Neuronal stem cell (in vitro differentiated cells): ENCODE measurements around the gene MACROD1.

ENCODE experiments used
- DNase-seq: peaks from one replicate; pipeline ENCODE4 v3.0.0-alpha.2; 2013; ENCODE audit warnings: low spot score
- H2AFZ ChIP-seq: one replicate; pipeline ENCODE4 v1.6.1; 2013; ENCODE audit warnings: mild to moderate bottlenecking, low read length, inconsistent platforms
- H2AK5ac ChIP-seq: 2 replicates; pipeline ENCODE4 v1.6.1; 2013; ENCODE audit warnings: low read depth, mild to moderate bottlenecking, inconsistent platforms, low read length, moderate library complexity, mixed read lengths
- H2BK120ac ChIP-seq: 2 replicates; pipeline ENCODE4 v1.6.1; 2013; ENCODE audit warnings: low read depth, mild to moderate bottlenecking, inconsistent platforms, low read length, moderate library complexity, mixed read lengths
- H2BK12ac ChIP-seq: one replicate; pipeline ENCODE4 v1.6.1; 2013; ENCODE audit warnings: low read length, inconsistent platforms
- H2BK15ac ChIP-seq: 2 replicates; pipeline ENCODE4 v1.6.1; 2013; ENCODE audit warnings: mild to moderate bottlenecking, low read length, inconsistent platforms, mixed read lengths
- H2BK5ac ChIP-seq: one replicate; pipeline ENCODE4 v1.6.1; 2013; ENCODE audit warnings: inconsistent platforms, mild to moderate bottlenecking, low read length, moderate library complexity
- H3K14ac ChIP-seq: one replicate; pipeline ENCODE4 v1.6.1; 2013; ENCODE audit warnings: low read length, inconsistent platforms
- H3K18ac ChIP-seq: 2 replicates; pipeline ENCODE4 v1.6.1; 2013; ENCODE audit warnings: low read length, inconsistent platforms
- H3K23ac ChIP-seq: 2 replicates; pipeline ENCODE4 v1.6.1; 2013; ENCODE audit warnings: low read depth, mild to moderate bottlenecking, mixed read lengths, low read length, inconsistent platforms; ENCODE audit not compliant: poor library complexity
- H3K27ac ChIP-seq: replicated peaks from 3 replicates; pipeline ENCODE4 v1.5.1; 2013; ENCODE audit warnings: low read length, inconsistent platforms
- H3K27me3 ChIP-seq, 3 experiments: 2 replicates each; pipeline ENCODE4 v1.6.1; 2013; ENCODE audit warnings: low read length in 3 of 3, mild to moderate bottlenecking in 2 of 3, inconsistent platforms in 1 of 3, low read depth in 1 of 3, mixed read lengths in 1 of 3, moderate library complexity in 1 of 3; ENCODE audit not compliant: control insufficient read depth in 3 of 3, insufficient read depth in 3 of 3
- H3K36me3 ChIP-seq, 2 donors: replicated peaks in 1 of 2; 2 replicates each; pipeline ENCODE4 v1.6.1; 2013; ENCODE audit warnings: low read length in 2 of 2; ENCODE audit not compliant: control insufficient read depth in 2 of 2, insufficient read depth in 2 of 2
- H3K4ac ChIP-seq: 2 replicates; pipeline ENCODE4 v1.6.1; 2013; ENCODE audit warnings: inconsistent platforms, mild to moderate bottlenecking, low read length, moderate library complexity
- H3K4me1 ChIP-seq, 2 donors: 1 replicate in 1 of 2; 2 replicates in 1 of 2; pipeline ENCODE4 v1.6.1; 2013; ENCODE audit warnings: low read length in 2 of 2, low read depth in 1 of 2; ENCODE audit not compliant: control insufficient read depth in 2 of 2, insufficient read depth in 1 of 2
- H3K4me2 ChIP-seq: one replicate; pipeline ENCODE4 v1.6.1; 2013; ENCODE audit warnings: mild to moderate bottlenecking, low read length, inconsistent platforms; ENCODE audit not compliant: insufficient read depth, poor library complexity, severe bottlenecking
- H3K4me3 ChIP-seq, 2 donors: 2 replicates each; pipeline ENCODE4 v1.5.1; 2013; ENCODE audit warnings: low read length in 2 of 2, mild to moderate bottlenecking in 2 of 2, inconsistent platforms in 1 of 2, moderate library complexity in 1 of 2
- H3K79me1 ChIP-seq: one replicate; pipeline ENCODE4 v1.6.1; 2013; ENCODE audit warnings: low read depth, mild to moderate bottlenecking, inconsistent platforms, low read length, moderate library complexity
- H3K9ac ChIP-seq: one replicate; pipeline ENCODE4 v1.6.1; 2013; ENCODE audit warnings: mild to moderate bottlenecking, low read depth, low read length, inconsistent platforms; ENCODE audit not compliant: poor library complexity
- H3K9me3 ChIP-seq, 2 donors: replicated peaks in 1 of 2; 2 replicates each; pipeline versions ENCODE3 to v1.6.1; 2013; ENCODE audit warnings: low read length in 2 of 2, mild to moderate bottlenecking in 2 of 2, inconsistent platforms in 1 of 2, low read depth in 1 of 2, mixed read lengths in 1 of 2, moderate library complexity in 1 of 2; ENCODE audit not compliant: control insufficient read depth in 2 of 2, insufficient read depth in 1 of 2
- H4K8ac ChIP-seq: one replicate; pipeline ENCODE4 v1.6.1; 2013; ENCODE audit warnings: low read depth, mild to moderate bottlenecking, inconsistent platforms, low read length, moderate library complexity
- H4K91ac ChIP-seq: one replicate; pipeline ENCODE4 v1.6.1; 2013; ENCODE audit warnings: low read length, low read depth, mild to moderate bottlenecking, inconsistent platforms; ENCODE audit not compliant: poor library complexity
- WGBS, 2 donors: extraction: QIAGEN DNeasy Blood & Tissue Kit; methylation state at CpG; one replicate each; pipeline ENCODE4 v1.1.7; 2013; ENCODE audit warnings: missing lambda C conversion rate in 2 of 2, mixed read lengths in 1 of 2; ENCODE audit not compliant: insufficient read length in 2 of 2, insufficient replicate concordance in 1 of 2; ENCODE audit errors: extremely low coverage in 2 of 2; 5-methylcytosine and 5-hydroxymethylcytosine counted together

The MACROD1 gene

DNA sequence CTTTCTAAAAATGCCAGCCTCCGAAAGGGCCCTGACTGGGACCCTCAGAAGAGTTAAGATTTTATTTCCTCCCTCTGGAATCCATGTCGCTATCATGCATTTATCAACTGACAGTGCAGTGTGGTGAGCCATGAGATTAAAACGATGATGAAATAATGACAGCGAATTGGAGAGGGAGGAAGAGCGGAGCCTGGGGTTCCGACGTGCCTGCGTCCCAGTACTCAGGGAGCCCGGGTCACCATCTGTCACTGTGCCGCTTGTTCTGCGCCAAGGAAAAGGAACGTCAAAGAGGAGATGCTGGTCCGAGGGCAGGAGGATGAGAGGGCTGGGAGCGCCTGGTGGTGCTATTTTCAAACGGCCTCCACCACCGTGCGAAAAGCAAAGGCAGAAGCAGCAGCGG is 46.2 kb downstream of the MACROD1 start:
- Histone ChIP-seq H4K8ac (no peak overlapping the region), H2BK15ac (no peak overlapping the region), H3K4ac (no peak overlapping the region), H3K9me3 (no peaks in the 10 kb centered on the region), H3K4me3 (no peak overlapping the region), H3K9ac (no peak overlapping the region), H3K23ac (no peak overlapping the region), H3K27me3 (peaks cover 0 to 2% (median 0%) of the 10 kb centered on the region in 3 experiments), H3K4me1 (peaks cover 36 to 40% of the 10 kb centered on the region in 2 donors), H2AFZ (no peak overlapping the region), H2BK5ac (no peak overlapping the region), H2AK5ac (no peak overlapping the region), H3K14ac (no peak overlapping the region), H3K18ac (peak overlapping the region; percentile 31), H3K27ac (no peak overlapping the region), H3K36me3 (peaks cover 0 to 4% of the 10 kb centered on the region in 2 donors), H3K79me1 (no peaks in the 10 kb centered on the region), H2BK12ac (no peak overlapping the region), H3K4me2 (no peak overlapping the region), H2BK120ac (no peak overlapping the region), H4K91ac (no peak overlapping the region)
- no CpG with 5 or more reads among the region's 18 CpGs for WGBS, 2 donors
- DNase-seq: no peak

DNA sequence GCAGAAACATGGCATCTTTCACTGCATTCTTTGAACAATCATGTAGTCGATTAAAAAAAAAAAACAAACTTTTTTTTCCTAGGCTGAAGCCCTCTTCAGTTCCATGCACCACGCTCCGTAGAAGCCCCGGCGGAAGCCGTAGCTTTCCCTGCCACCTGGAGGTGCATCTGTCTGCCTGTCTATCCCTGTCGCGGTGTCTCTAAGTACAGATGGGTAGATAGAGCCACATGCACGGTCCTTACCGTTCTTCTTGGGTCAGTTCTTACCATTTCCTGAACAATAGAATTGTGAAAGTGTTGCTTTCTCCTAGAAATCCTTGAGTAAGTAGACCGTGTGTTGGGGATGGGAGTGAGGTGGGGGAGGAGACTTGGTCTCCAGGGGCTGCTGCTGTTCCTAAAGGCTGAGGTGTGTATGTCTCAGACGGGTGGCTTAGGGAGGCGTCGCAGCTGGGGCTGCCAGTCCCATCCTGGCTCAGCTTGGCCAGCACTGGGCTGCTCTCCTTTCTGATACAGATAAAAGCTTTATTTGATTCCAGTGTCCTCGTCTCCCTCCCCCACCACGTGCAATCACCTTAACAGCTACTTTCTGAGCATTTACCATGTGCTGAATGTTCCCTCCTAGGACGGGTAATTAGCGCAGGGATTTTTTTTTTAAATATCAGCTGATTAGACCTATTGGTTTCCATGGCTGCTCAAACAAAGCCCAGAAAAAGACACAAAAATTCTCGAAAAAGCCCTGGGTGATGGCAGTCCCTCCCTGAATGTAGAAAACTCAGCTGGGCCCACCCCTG is 46.8 kb downstream of the MACROD1 start:
- WGBS, 2 donors: no CpG with 5 or more reads among the region's 19 CpGs
- Histone ChIP-seq H3K27me3 (peaks cover 0 to 2% (median 0%) of the 10 kb centered on the region in 3 experiments), H3K36me3 (peaks cover 0 to 4% of the 10 kb centered on the region in 2 donors), H3K23ac (no peak overlapping the region), H2BK5ac (no peak overlapping the region), H3K9ac (no peak overlapping the region), H3K79me1 (no peaks in the 10 kb centered on the region), H2BK12ac (no peak overlapping the region), H3K4me2 (no peak overlapping the region), H4K91ac (no peak overlapping the region), H2AFZ (no peak overlapping the region), H3K4me3 (no peak overlapping the region), H3K18ac (no peak overlapping the region), H3K14ac (no peak overlapping the region), H2BK15ac (no peak overlapping the region), H3K9me3 (peaks cover 0 to under 1% of the 10 kb centered on the region in 2 donors), H2BK120ac (no peak overlapping the region), H2AK5ac (no peak overlapping the region), H3K4ac (no peak overlapping the region), H3K4me1 (peaks cover 36 to 40% of the 10 kb centered on the region in 2 donors), H3K27ac (no peak overlapping the region), H4K8ac (no peak overlapping the region)
- no peak for DNase-seq

DNA sequence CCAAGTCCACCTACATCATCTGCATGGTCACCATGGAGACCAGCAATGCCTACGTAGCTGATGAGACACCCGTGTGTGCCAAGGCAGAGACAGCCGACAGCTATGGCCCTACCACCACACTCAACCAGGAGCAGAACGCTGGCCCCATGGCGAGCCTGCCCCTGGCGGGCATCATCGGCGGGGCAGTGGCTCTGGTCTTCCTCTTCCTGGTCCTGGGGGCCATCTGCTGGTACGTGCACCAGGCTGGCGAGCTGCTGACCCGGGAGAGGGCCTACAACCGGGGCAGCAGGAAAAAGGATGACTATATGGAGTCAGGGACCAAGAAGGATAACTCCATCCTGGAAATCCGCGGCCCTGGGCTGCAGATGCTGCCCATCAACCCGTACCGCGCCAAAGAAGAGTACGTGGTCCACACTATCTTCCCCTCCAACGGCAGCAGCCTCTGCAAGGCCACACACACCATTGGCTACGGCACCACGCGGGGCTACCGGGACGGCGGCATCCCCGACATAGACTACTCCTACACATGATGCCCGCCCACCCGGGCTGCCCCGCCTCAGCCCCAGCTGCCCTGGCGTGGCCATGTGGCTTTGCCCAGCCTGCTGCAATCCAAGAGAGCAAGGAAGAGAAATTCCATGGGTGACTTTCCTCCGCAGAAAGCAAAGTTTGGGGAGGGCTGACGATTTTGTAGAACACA is 48.0 kb downstream of the MACROD1 start:
- peak overlapping the region; percentile 56 for H4K91ac ChIP-seq
- H2AK5ac ChIP-seq: peak overlapping the region; percentile 94
- peak overlapping the region; percentile 43 for H3K23ac ChIP-seq
- no peak overlapping the region for H3K9ac ChIP-seq
- H3K4me1 ChIP-seq: peaks cover 34 to 38% of the 10 kb centered on the region in 2 donors
- no peak overlapping the region for H3K4me2 ChIP-seq
- H2BK5ac ChIP-seq: no peak overlapping the region
- no peak overlapping the region for H4K8ac ChIP-seq
- no peak overlapping the region for H3K27ac ChIP-seq
- peak overlapping the region; percentile 54 for H3K18ac ChIP-seq
- peaks cover 0 to 4% (median 0%) of the 10 kb centered on the region in 3 experiments for H3K27me3 ChIP-seq
- no peak overlapping the region for H3K4ac ChIP-seq
- peak overlapping the region; percentile 45 for H2BK15ac ChIP-seq
- no CpG with 5 or more reads among the region's 32 CpGs for WGBS, 2 donors
- peaks cover 0 to 4% of the 10 kb centered on the region in 2 donors for H3K36me3 ChIP-seq
- peak overlapping the region; percentile 32 for H2BK120ac ChIP-seq
- H2AFZ ChIP-seq: no peak overlapping the region
- DNase-seq: no peak
- no peak overlapping the region for H3K14ac ChIP-seq
- no peak overlapping the region for H2BK12ac ChIP-seq
- H3K9me3 ChIP-seq: peaks cover 0 to 7% of the 10 kb centered on the region in 2 donors
- no peaks in the 10 kb centered on the region for H3K79me1 ChIP-seq
- no peak overlapping the region for H3K4me3 ChIP-seq
